IMR-90 (cell line): ENCODE results near the gene IQCF6. TPM values are rescaled to one million over a fixed set of nuclear protein-coding genes. Genes with fewer than 3 reads are reported as not detected.

Experiments
- ATAC-seq: fragments of 200-7000 bp; cut with Tn5 transposase; 2 replicates; pipeline ENCODE4 v1.9.1; 2020; ENCODE audit warnings: low read depth, mild to moderate bottlenecking, moderate library complexity
- BruUV-seq: library from RNA; stranded (reverse); fragments of 400-500 nt; replicated peaks from 2 replicates; lab custom pipeline; 2021; lab: Mats Ljungman, UMichigan
- CTCF ChIA-PET: fragments of 300-600 bp; formaldehyde crosslinking; extraction: SDS; loops from one replicate; lab custom pipeline; 2021; ENCODE audit warnings: antibody characterized with exemption; lab: Yijun Ruan, JAX
- POLR2A ChIA-PET: fragments of 300-600 bp; sonication (Branson Sonifier 250); formaldehyde crosslinking; loops from one replicate; lab custom pipeline; 2022; ENCODE audit warnings: antibody characterized with exemption; ENCODE audit not compliant: unreplicated experiment; lab: Charles Lee
- DNase-seq: peaks from one replicate; pipeline ENCODE4 v3.0.0; 2013
- H2AFZ ChIP-seq: replicated peaks from 2 replicates; pipeline ENCODE3; 2013; ENCODE audit warnings: low read length, mild to moderate bottlenecking; ENCODE audit not compliant: poor library complexity
- H2AK5ac ChIP-seq: 2 replicates; pipeline ENCODE4 v1.6.1; 2013; ENCODE audit warnings: low read depth, low read length, inconsistent platforms
- H2AK9ac ChIP-seq: replicated peaks from 2 replicates; pipeline ENCODE3; 2013; ENCODE audit warnings: mild to moderate bottlenecking, low read depth, low read length, moderate library complexity; ENCODE audit not compliant: poor library complexity
- H2BK120ac ChIP-seq: 2 replicates; pipeline ENCODE4 v1.6.1; 2013; ENCODE audit warnings: low read depth, low read length, inconsistent platforms
- H2BK15ac ChIP-seq: 3 replicates; pipeline ENCODE4 v1.6.1; 2013; ENCODE audit warnings: low read depth, low read length, inconsistent platforms
- H2BK20ac ChIP-seq: 2 replicates; pipeline ENCODE4 v1.6.1; 2013; ENCODE audit warnings: low read depth, mild to moderate bottlenecking, inconsistent platforms, low read length, moderate library complexity
- H2BK5ac ChIP-seq: 2 replicates; pipeline ENCODE4 v1.6.1; 2013; ENCODE audit warnings: mild to moderate bottlenecking, low read depth, low read length, inconsistent platforms; ENCODE audit not compliant: poor library complexity, severe bottlenecking
- H3K14ac ChIP-seq: replicated peaks from 2 replicates; pipeline ENCODE4 v1.6.1; 2013; ENCODE audit warnings: low read depth, low read length, inconsistent platforms
- H3K18ac ChIP-seq: 2 replicates; pipeline ENCODE4 v1.6.1; 2013; ENCODE audit warnings: low read depth, low read length, control low read depth
- H3K23ac ChIP-seq: 2 replicates; pipeline ENCODE4 v1.6.1; 2013; ENCODE audit warnings: low read depth, low read length, inconsistent platforms
- H3K27ac ChIP-seq: 2 replicates; pipeline ENCODE4 v1.5.1; 2013; ENCODE audit warnings: mild to moderate bottlenecking, control low read depth, low read length; ENCODE audit not compliant: insufficient read depth
- H3K27me3 ChIP-seq: 2 replicates; pipeline ENCODE4 v1.6.1; 2013; ENCODE audit warnings: low read length; ENCODE audit not compliant: control insufficient read depth, insufficient read depth
- H3K36me3 ChIP-seq: 2 replicates; pipeline ENCODE4 v1.6.1; 2013; ENCODE audit warnings: low read length, mixed read lengths; ENCODE audit not compliant: control insufficient read depth, insufficient read depth
- H3K4ac ChIP-seq: 2 replicates; pipeline ENCODE4 v1.6.1; 2013; ENCODE audit warnings: low read depth, low read length, inconsistent platforms
- H3K4me1 ChIP-seq: 2 replicates; pipeline ENCODE4 v1.6.1; 2013; ENCODE audit warnings: low read length, mixed read lengths; ENCODE audit not compliant: control insufficient read depth, insufficient read depth
- H3K4me2 ChIP-seq: 2 replicates; pipeline ENCODE4 v1.6.1; 2013; ENCODE audit warnings: low read depth, mild to moderate bottlenecking, control low read depth, low read length, moderate library complexity
- H3K4me3 ChIP-seq: 2 replicates; pipeline ENCODE4 v1.5.1; 2013; ENCODE audit warnings: low read depth, mild to moderate bottlenecking, control low read depth, low read length, moderate library complexity; ENCODE audit not compliant: insufficient read depth
- H3K56ac ChIP-seq: 2 replicates; pipeline ENCODE4 v1.6.1; 2013; ENCODE audit warnings: low read length, inconsistent platforms; ENCODE audit not compliant: insufficient read depth; ENCODE audit errors: extremely low read depth
- H3K79me1 ChIP-seq, 2 experiments: 2 replicates each; pipeline ENCODE4 v1.6.1; 2013; ENCODE audit warnings: low read length in 2 of 2, inconsistent platforms in 1 of 2, low read depth in 1 of 2
- H3K9ac ChIP-seq: 2 replicates; pipeline ENCODE4 v1.6.1; 2013; ENCODE audit warnings: low read depth, low read length, control low read depth
- H3K9me1 ChIP-seq: 2 replicates; pipeline ENCODE4 v1.6.1; 2013; ENCODE audit warnings: low read length, inconsistent platforms; ENCODE audit not compliant: insufficient read depth
- H3K9me3 ChIP-seq: 2 replicates; pipeline ENCODE4 v1.6.1; 2013; ENCODE audit warnings: low read length; ENCODE audit not compliant: control insufficient read depth, insufficient read depth
- H4K20me1 ChIP-seq: 2 replicates; pipeline ENCODE4 v1.6.1; 2013; ENCODE audit warnings: low read length, inconsistent platforms; ENCODE audit not compliant: insufficient read depth
- H4K5ac ChIP-seq: 2 replicates; pipeline ENCODE4 v1.6.1; 2013; ENCODE audit warnings: mild to moderate bottlenecking, low read depth, low read length, control low read depth
- H4K8ac ChIP-seq, 2 experiments: 2 replicates each; pipeline ENCODE4 v1.6.1; 2013; ENCODE audit warnings: low read depth in 2 of 2, low read length in 2 of 2, control low read depth in 1 of 2, inconsistent platforms in 1 of 2
- H4K91ac ChIP-seq: 2 replicates; pipeline ENCODE4 v1.6.1; 2013; ENCODE audit warnings: low read depth, low read length, inconsistent platforms; ENCODE audit not compliant: insufficient read depth
- BHLHE40 ChIP-seq: fragments of 150-350 bp; IDR thresholded peaks from 2 replicates; pipeline ENCODE4 v1.6.1; 2016; ENCODE audit warnings: mild to moderate bottlenecking, low read depth, low read length
- CEBPB ChIP-seq: IDR thresholded peaks from 2 replicates; pipeline ENCODE4 v1.6.1; 2012; ENCODE audit warnings: low read depth, low read length, improper control_type of control experiment
- CTCF ChIP-seq: conservative IDR thresholded peaks from 2 replicates; pipeline ENCODE4 v1.5.1; 2012; ENCODE audit warnings: mild to moderate bottlenecking, low read depth, low read length, improper control_type of control experiment
- ELK1 ChIP-seq: fragments of 150-350 bp; IDR thresholded peaks from 2 replicates; pipeline ENCODE4 v1.6.1; 2016; ENCODE audit warnings: low read depth, mild to moderate bottlenecking, low read length, moderate library complexity, borderline replicate concordance
- MAFK ChIP-seq: IDR thresholded peaks from 2 replicates; pipeline ENCODE4 v1.6.1; 2012; ENCODE audit warnings: low read depth, low read length, improper control_type of control experiment
- MAZ ChIP-seq: IDR thresholded peaks from 2 replicates; pipeline ENCODE4 v1.6.1; 2012; ENCODE audit warnings: low read depth, mild to moderate bottlenecking, low read length, improper control_type of control experiment, moderate library complexity, borderline replicate concordance
- NFE2L2 ChIP-seq: fragments of 150-350 bp; IDR thresholded peaks from 2 replicates; pipeline ENCODE4 v1.6.1; 2016; ENCODE audit warnings: low read depth, mild to moderate bottlenecking, low read length
- POLR2A ChIP-seq: IDR thresholded peaks from 2 replicates; pipeline ENCODE4 v1.6.1; 2012; ENCODE audit warnings: mild to moderate bottlenecking, low read depth, low read length
- RAD21 ChIP-seq: IDR thresholded peaks from 2 replicates; pipeline ENCODE4 v1.6.1; 2012; ENCODE audit warnings: low read length, improper control_type of control experiment
- RFX5 ChIP-seq: IDR thresholded peaks from 2 replicates; pipeline ENCODE4 v1.8.0; 2012; ENCODE audit warnings: low read depth, mild to moderate bottlenecking, low read length, moderate library complexity
- SMC3 ChIP-seq: fragments of 150-350 bp; IDR thresholded peaks from 2 replicates; pipeline ENCODE4 v1.6.1; 2016; ENCODE audit warnings: low read depth, mild to moderate bottlenecking, antibody characterized with exemption, low read length, moderate library complexity
- WGBS, 2 experiments: methylation state at CpG; one replicate each; pipeline versions ENCODE4 v1.1.5 to v1.1.7; 2013; ENCODE audit warnings: missing lambda C conversion rate in 2 of 2; ENCODE audit not compliant: insufficient read length in 1 of 2; ENCODE audit errors: extremely low coverage in 2 of 2; 5-methylcytosine and 5-hydroxymethylcytosine counted together
- dilution Hi-C: fragments of 300-500 bp; cut with HindIII; formaldehyde crosslinking; loops from one replicate; pipeline ENCODE4 v1.14.3; 2018; ENCODE audit warnings: low sequenced_read_pairs; ENCODE audit not compliant: unreplicated experiment
- in situ Hi-C: fragments of 300-500 bp; cut with MboI; formaldehyde crosslinking; loops from 3 replicates; pipeline ENCODE4 v1.14.3; 2019; ENCODE audit warnings: low sequenced_read_pairs, inconsistent platforms, mixed read lengths
- intact Hi-C: fragments of 100-400 bp; cut with micrococcal nuclease; formaldehyde crosslinking; loops from 2 replicates; pipeline ENCODE4 v1.10.0; 2022
- polyA plus RNA-seq, 3 experiments: library from polyadenylated mRNA; depleted of rRNA; stranded (reverse); fragments of >200 nt; gene quantifications; 2 replicates each; pipeline ENCODE4 v1.2.3, GENCODE V29; 2012; ENCODE audit warnings: low replicate concordance in 1 of 3
- total RNA-seq: library from RNA; depleted of rRNA; stranded (reverse); fragments of >200 nt; gene quantifications from 2 replicates; pipeline ENCODE4 v1.2.3, GENCODE V29; 2012

The IQCF6 gene
- total and polyA plus RNA-seq, 2 of the 4 experiments (the other 2 are of a cell fraction) = not detected

- intact Hi-C loops = no loop called here
Measured at GRCh38 chr3:51819151-51819550, 40.1 kb upstream of the IQCF6 start.

More at GRCh38 chr3:51819151-51819550, 40.1 kb upstream of the IQCF6 start:
- in situ Hi-C loops = no loop called here
- no peak overlapping the region for H2AK5ac ChIP-seq
- no peak overlapping the region for H3K18ac ChIP-seq
- CTCF ChIA-PET = interaction anchor here (1.3 kb wide), 1 partner anchor 13 kb away, joined by 3 read pairs; no protein-coding TSS in a partner anchor
- no peak overlapping the region for H2AFZ ChIP-seq
- H3K27ac ChIP-seq = no peak overlapping the region
- H3K9ac ChIP-seq = no peak overlapping the region
- no peaks in the 10 kb centered on the region for H3K79me1 ChIP-seq
- no peak overlapping the region for H2AK9ac ChIP-seq
- BruUV-seq = no TSS peak
- no peak overlapping the region for H3K4ac ChIP-seq
- no peak overlapping the region for H2BK120ac ChIP-seq
- H3K23ac ChIP-seq = no peak overlapping the region
- no peak overlapping the region for H3K14ac ChIP-seq
- no peak overlapping the region for H3K56ac ChIP-seq
- H3K4me2 ChIP-seq = no peak overlapping the region
- no peak for ATAC-seq
- no peaks in the 10 kb centered on the region for H3K36me3 ChIP-seq
- no peak overlapping the region for H2BK20ac ChIP-seq
- dilution Hi-C loops = no loop called here
- no peak for TF ChIP-seq ELK1
- no peak for TF ChIP-seq POLR2A
- TF ChIP-seq CEBPB = no peak
- no peak for TF ChIP-seq BHLHE40
- no peak for TF ChIP-seq RFX5
- TF ChIP-seq SMC3 = no peak
- TF ChIP-seq CTCF = no peak
- TF ChIP-seq RAD21 = no peak
- TF ChIP-seq MAFK = no peak
- no peak for TF ChIP-seq NFE2L2
- no peak for TF ChIP-seq MAZ
- no peaks in the 10 kb centered on the region for H3K9me1 ChIP-seq
- H3K9me3 ChIP-seq = no peaks in the 10 kb centered on the region
- no peak overlapping the region for H2BK15ac ChIP-seq
- no peak for DNase-seq
- WGBS, 2 experiments = 81% methylated on average over 14 of the region's 15 CpGs; no CpG with 5 or more reads in 1 of the 2 experiments
- no peak overlapping the region for H3K4me3 ChIP-seq
- no peak overlapping the region for H2BK5ac ChIP-seq
- no peaks in the 10 kb centered on the region for H3K4me1 ChIP-seq
- H4K91ac ChIP-seq = no peak overlapping the region
- no peaks in the 10 kb centered on the region; the same call in 1 of the 2 replicates for H3K27me3 ChIP-seq
- no peak overlapping the region for H4K8ac ChIP-seq
- POLR2A ChIA-PET = no interaction called here
- H4K20me1 ChIP-seq = no peaks in the 10 kb centered on the region
- no peak overlapping the region for H4K5ac ChIP-seq
